GM19463 (cell line): Measurements from ENCODE around the gene KRTAP24-1.

Experiments used
- ATAC-seq: cut with Tn5 transposase; IDR thresholded peaks from one replicate; pipeline ENCODE4 v1.9.1; 2021; ENCODE audit warnings: mild to moderate bottlenecking, moderate library complexity; ENCODE audit not compliant: unreplicated experiment

The KRTAP24-1 gene

DNA sequence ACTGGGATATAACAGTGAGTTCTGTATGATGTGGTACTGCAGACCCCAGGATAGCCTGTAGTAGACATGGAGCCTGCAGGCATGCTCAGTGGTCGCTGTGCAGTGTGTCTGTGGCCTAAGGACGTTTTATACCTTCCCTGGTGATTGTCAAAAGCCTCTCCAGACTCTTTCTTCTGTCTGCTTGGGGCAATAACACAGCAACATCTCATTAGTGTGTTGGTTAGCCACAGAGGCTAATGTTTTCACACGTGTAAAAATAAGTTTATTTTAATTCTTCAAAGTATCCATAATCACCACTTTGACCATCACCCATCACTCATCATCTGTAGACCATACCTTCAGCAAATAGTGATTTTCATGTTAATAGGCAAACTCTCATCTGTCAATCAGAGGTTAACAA lies at the start of gene KRTAP24-1:
Gene KRTAP24-1 (minus strand): TSS at position 101 of the 400 bp plus-strand sequence. CDS start 18 bp downstream, at position 83.
- no peak for ATAC-seq

DNA sequence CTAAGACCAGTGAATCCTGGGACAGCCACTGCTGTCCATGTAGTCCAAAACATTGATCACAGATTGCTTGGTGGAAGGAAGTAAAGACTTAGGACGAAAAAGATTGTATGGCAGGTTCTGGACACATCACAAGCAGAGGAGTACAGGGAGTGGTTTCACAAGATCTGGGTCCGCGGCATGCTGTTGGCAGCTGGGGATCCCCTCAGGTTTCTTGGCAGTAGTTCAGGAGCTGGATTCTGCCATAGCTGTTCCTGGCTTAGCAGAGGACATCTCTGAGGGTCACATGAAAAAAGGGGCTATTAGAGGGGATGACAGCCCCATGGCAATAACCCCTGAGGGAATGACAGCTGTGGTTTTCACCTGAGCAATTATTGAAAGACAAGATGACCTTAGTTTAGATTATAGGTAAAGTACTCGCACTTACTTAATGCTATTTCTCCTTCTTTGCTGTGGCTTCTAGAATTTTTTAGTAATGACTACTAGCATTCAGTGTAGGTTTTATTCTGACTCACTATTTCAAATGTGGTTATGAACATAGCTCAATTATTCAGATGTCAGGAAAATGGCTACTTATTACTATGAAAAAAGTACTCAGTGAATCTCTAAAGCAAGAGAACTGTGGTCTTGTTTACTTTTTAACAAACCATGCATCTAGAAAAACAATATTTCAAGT lies 46.6 kb upstream of the KRTAP24-1 start:
- no peak for ATAC-seq

DNA sequence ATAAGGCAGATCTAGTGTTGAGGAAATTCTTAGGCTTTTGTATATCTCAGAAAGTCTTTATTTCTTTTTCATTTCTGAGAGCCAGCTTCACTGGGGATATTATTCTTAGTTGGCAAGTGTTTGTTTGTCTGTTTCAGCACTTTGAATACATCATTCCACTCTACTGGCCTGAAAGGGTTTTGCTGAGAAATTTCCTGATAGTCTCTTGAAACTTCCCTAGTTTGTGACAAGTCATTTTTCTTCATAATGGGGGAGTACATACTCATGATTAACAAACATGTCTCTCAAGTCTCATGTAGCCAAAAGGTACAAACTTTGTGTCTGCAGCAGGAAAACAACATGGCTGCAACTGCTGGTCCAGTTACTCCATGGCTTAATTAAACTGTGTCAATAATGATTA lies 43.6 kb upstream of the KRTAP24-1 start:
- ATAC-seq = no peak

DNA sequence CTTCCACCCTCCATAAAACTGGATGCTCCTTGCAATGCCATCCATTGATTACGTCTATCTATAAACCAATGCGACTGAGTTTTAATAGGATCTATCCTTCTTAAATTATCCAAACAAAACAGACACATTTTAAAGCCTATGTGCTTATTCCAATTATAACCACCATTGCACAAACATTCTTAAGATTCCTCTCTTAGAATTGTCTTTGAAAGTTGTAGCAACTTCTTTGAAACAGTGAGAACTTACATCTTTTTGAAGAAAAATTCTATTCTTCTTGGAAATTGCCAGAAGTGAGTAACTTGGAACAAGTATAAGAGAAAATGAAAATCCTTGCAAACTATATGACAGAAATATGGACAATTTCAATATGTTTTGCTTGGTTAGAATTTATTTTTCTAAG lies 37.5 kb upstream of the KRTAP24-1 start, which contains the start of gene KRTAP26-1:
Gene KRTAP26-1 (minus strand): TSS at position 101 of the 400 bp plus-strand sequence. CDS start 280 bp downstream, outside the sequence.
- ATAC-seq = no peak

GRCh38 chr21:30315701-30316100 lies 33.0 kb upstream of the KRTAP24-1 start:
- ATAC-seq = no peak

DNA sequence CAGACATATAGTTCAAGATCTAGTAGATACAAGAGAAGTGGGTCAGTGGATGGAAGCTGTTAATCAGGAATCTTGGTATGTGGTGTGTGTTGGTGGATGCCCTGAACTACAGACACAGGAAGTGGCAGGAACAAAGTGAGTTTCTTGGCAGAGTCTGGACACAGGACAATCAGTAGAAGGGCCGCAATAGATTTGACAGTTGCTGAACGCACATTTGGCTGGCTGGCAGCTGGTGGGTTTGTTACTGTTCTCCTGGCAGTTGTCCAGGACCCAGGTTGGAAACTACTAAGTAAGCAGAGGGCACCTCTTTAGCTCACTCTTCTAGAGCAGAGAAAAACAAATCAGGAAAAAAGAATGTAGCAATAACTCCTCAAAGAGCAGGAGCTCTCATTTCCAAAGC lies 24.1 kb upstream of the KRTAP24-1 start:
- no peak for ATAC-seq

DNA sequence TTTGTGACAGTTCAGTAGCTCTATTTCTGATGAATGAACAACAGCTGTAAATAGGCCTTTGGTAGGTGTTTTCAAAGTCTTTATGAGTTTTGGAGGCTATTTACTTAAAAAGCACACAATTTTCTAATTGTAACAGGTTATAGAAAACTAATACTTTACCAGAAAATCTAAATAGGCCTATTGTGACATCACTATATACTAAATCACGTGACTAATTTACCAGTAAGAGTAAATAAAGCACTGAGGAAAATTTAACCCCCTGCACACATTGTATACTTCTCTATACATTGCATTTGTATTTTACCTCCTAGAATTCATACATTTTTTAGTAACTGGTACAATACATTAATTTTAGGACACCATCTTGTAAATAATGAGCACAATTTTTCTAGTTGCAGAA lies 22.4 kb upstream of the KRTAP24-1 start:
- ATAC-seq = no peak

DNA sequence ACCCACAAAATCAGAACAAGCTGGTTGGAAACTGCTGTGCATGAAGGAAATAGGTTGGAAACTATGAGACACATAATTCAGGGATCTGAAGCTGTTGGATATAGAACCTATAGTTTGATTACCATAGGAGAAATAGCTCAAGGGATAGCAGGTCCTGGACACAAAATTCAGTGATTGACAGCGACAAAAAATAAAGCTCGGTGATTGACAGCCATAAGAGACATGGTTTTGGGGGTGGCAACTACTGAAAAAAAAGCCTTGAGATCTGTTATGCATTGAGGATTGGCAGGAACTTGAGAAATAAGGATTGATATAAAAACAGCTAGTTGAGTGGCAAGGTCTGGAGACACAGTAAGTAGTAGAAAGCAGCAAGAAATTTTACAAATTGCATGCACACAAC lies 6.5 kb upstream of the KRTAP24-1 start, which contains the start of gene KRTAP25-1:
Gene KRTAP25-1 (minus strand): TSS at position 300 of the 400 bp plus-strand sequence. CDS start 24 bp downstream, at position 276.
- no peak for ATAC-seq

GRCh38 chr21:30271611-30272010 lies 11.1 kb downstream of the KRTAP24-1 start:
- no peak for ATAC-seq

DNA sequence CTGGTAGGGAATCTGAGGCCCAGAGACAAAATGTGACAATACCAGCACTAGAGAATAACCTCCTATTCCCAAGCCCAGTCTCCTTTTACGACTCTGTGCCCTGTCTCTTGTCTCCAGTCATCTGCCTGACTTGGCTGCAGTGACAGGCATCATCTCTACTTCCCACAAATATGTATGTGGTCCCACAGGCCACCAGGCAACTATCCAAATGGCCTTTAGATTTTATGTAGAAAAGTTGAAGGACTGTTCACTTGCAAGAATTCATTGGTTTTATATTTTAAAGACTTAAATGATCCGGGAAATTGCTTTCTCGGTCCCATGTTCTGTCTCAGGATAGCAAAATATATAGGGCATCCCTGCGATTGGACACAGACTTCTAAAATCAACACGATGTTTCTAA lies 11.6 kb downstream of the KRTAP24-1 start:
- no peak for ATAC-seq

DNA sequence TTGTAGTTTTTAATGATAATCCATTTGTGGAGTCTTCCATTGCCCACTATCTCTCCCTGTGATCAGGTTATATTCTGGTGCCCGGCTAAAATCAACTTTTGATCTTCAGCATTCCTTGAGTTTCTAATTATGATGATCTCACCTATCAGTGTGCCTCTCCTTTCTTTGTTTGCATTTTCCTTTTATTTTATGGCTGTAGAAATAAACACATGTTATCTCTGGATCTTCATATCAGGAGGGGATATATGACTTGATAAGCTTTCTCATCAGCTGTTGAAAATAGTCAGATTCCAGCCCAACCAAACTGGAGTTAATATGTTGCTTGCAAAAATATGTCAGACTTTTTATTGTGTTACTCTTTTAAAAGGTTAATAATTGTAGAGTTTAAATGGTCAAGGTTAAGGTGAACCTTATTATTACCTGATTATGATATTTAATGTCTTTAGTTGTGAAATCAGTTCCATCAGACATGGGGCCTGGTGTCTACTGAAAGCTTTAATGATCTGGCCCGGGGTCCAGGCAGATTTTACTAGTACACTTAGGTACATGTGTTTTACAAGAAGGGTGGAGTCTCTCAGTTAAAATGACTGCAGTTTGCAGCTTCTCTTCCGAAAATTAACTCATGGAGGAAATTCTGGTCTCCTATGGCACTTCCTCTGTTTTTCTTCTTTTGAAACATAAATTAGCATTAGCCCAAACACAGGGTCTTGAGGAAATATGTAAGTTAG lies 12.8 kb downstream of the KRTAP24-1 start:
- no peak for ATAC-seq

GRCh38 chr21:30268608-30269197 lies 14.0 kb downstream of the KRTAP24-1 start:
- ATAC-seq = no peak

- no peak for ATAC-seq
Observed at GRCh38 chr21:30257773-30258172, 25.0 kb downstream of the KRTAP24-1 start.

DNA sequence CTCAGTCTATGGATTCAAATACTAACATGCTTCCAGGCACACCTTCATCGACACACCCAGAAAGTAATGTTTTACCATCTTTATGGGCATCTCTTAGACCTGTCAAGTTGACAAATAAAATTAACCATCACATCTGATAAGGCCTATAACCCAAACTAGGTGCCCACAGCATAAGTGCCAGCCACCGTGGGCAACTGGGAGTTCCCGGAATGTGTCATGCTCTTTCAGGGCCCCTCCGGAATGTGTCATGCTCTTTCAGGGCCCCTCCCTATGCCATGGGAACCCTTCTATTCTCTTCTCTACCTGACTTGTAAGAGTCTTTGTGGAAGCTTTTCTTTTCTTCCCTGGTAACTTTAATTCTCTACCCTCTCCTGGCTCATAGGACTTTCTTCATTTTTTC lies 26.6 kb downstream of the KRTAP24-1 start:
- ATAC-seq = no peak

DNA sequence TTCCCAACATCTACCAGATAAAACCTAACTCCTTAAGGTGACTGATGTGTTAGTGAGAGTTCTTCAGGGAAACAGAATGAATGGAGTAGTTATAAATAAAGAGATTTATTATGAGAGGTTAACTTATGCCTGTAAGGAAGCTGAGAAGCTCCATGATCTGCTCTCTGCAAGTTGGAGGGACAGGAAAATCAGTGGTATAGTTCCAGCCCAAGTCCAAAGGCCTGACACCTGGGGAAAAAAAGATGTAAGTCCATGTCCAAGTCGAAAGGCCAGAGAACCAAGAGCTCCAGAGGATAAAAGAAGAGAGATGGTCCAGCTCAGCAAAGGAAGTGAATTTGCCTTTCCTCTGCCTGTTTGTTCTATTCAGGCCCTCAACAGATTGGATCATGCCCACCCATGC lies 27.1 kb downstream of the KRTAP24-1 start:
- ATAC-seq = no peak

DNA sequence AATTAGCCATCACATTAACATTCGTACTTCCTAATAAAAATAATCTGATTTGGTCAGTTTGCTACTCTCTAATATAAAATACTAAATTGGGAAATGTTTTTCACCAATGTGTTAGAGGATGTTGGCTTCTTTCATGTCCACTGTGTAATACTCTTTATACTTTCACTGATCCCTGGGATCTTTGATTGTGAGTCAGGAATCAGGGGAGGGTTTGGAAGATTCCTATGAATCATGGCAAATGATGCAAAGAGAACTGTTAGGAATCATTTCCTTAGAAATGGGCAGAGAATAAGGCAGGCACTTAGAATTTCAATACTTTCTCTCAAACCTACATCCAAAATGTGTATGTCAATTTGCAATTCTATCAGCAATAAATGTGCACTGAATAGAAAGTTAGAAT lies 31.0 kb downstream of the KRTAP24-1 start:
- no peak for ATAC-seq

DNA sequence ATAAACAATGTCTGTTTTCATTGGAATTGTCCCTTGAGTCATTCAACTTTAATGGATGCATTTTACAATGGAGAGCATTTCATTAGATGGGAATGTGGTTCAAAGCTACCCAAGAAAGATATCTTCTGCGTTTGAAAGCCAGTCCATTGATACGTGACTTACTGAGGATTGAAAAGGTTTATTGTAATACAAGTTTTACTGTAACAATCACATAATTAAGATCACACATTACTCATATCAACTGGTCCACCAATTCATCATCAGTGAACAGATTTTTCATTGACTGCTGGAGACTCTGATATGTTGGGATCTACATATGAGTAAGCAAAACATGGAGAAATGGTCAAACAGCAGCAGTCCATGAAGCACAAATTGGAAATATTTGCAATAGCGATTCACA lies 32.8 kb downstream of the KRTAP24-1 start:
- ATAC-seq = no peak

DNA sequence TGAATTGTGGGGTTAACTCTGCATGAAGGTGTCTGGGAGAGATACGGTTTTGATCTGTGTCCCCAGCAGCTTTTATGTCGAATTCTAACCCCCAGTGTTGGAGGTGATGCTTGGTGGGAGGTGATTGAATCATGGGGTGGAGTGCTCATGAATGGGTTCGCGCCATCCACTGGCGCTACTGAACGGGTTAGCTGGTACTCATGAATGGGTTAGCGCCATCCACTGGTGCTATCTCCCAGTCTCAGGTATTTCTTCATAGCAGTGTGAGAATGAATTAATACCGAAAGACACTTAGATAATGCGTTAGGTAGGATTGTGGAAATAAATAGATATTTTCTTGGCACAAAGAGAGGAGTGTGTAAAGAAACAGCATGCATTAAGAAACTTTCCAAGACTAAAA lies 33.9 kb downstream of the KRTAP24-1 start:
- no peak for ATAC-seq

- ATAC-seq = no peak
Observed at GRCh38 chr21:30245061-30245460, 37.7 kb downstream of the KRTAP24-1 start.

DNA sequence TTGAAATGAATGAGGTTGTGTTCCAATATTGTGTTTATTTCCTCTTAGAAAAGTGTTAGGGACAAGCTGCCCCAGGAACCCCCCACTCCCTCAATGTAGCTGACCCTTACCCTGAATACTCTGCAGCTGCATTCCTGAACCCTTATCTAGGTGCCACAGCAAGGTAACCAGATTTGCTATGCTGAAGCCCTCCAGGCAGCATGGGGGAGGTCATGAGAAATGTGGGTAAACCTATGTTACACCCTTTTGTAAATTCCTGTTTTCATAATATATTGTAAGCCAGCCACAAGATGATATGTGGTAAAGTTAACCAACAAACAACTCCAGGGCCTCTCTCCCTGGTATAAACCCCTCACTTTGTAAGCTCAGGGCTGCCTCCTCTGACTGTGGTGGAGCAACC lies 39.1 kb downstream of the KRTAP24-1 start:
- no peak for ATAC-seq

DNA sequence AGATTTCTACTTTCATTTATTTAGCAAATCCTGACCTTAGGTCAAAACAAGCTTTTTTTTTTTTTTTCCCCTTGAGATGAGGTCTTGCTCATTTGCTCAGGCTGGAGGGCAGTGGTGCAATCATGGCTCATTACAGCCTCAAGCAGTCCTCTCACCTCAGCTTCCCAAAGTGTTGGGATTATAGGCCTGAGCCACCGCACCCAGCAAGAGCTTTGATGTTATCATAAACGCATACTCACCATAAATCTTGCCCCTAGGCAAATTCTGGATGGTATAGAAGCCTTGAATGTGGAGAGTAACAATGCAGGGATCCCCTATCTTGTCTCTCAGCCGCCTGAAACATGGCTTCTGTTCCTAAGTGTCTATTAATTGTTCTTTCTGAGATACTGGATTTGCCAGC lies 42.1 kb downstream of the KRTAP24-1 start:
- no peak for ATAC-seq

GRCh38 chr21:30238168-30238567 lies 44.6 kb downstream of the KRTAP24-1 start:
- no peak for ATAC-seq
